Naive thymus-derived CD8-positive, alpha-beta T cell (primary cell): ENCODE data around the gene MFSD12. TPM values are rescaled to one million over a fixed set of nuclear protein-coding genes. Genes with fewer than 3 reads are reported as not detected.
A peak's percentile ranks its signal among the peaks of the same experiment; 100 is the strongest.

ENCODE experiments used
- ATAC-seq, 2 donors: fragments of 150-1000 bp; cut with Tn5 transposase in 1 of 2; sonication (Bioruptor Pico), chemical (Tn5 transposase) in 1 of 2; 1 replicate in 1 of 2; 2 replicates in 1 of 2; pipeline ENCODE4 v1.10.0; 2021; ENCODE audit warnings: mild to moderate bottlenecking in 2 of 2, moderate library complexity in 2 of 2
- POLR2A ChIA-PET: fragments of 350-600 bp; sonication (Branson Sonifier 250); formaldehyde crosslinking; loops from one replicate; lab custom pipeline; 2021; ENCODE audit warnings: antibody characterized with exemption; lab: Charles Lee
- DNase-seq, 10 donors: peaks; one replicate each; pipeline versions ENCODE4 v3.0.0 to v3.0.0-alpha.2; 2020 to 2022
- H3K27ac Mint-ChIP-seq, 10 donors: one replicate each; pipeline ENCODE4 v1.8.0; 2020 to 2022; ENCODE audit warnings: mild to moderate bottlenecking in 10 of 10, mixed read lengths in 10 of 10, moderate library complexity in 4 of 10, inconsistent platforms in 1 of 10
- H3K27me3 Mint-ChIP-seq, 5 donors: one replicate each; pipeline ENCODE4 v1.8.0; 2021 to 2022; ENCODE audit warnings: mixed read lengths in 5 of 5
- H3K36me3 Mint-ChIP-seq, 3 donors: one replicate each; pipeline ENCODE4 v1.8.0; 2020 to 2022; ENCODE audit warnings: mixed read lengths in 3 of 3, mild to moderate bottlenecking in 2 of 3, inconsistent platforms in 1 of 3
- H3K4me1 Mint-ChIP-seq, 4 donors: one replicate each; pipeline ENCODE4 v1.8.0; 2021 to 2022; ENCODE audit warnings: mixed read lengths in 4 of 4
- H3K4me3 Mint-ChIP-seq, 10 donors: one replicate each; pipeline ENCODE4 v1.8.0; 2020 to 2022; ENCODE audit warnings: mild to moderate bottlenecking in 10 of 10, mixed read lengths in 10 of 10, moderate library complexity in 6 of 10, inconsistent platforms in 1 of 10
- H3K9me3 Mint-ChIP-seq, 9 donors: one replicate each; pipeline ENCODE4 v1.8.0; 2020 to 2022; ENCODE audit warnings: mixed read lengths in 9 of 9, mild to moderate bottlenecking in 3 of 9, inconsistent platforms in 1 of 9, moderate library complexity in 1 of 9
- polyA plus RNA-seq, 3 donors: library from polyadenylated mRNA; unstranded; fragments of 300-500 nt; fragmentation: Illumina TruSeq; gene quantifications; one replicate each; pipeline ENCODE4 v1.2.3, GENCODE V29; 2021
- total RNA-seq, 8 experiments: library from RNA in 2 of 8; stranded (reverse) in 2 of 8; gene quantifications; one replicate each; pipeline ENCODE4 v1.2.3 and lab custom pipeline; 2021 to 2026

Gene MFSD12
- total and polyA plus RNA-seq, 5 experiments from 2014 or later = 33.1 to 146 (median 59.6) TPM

DNA sequence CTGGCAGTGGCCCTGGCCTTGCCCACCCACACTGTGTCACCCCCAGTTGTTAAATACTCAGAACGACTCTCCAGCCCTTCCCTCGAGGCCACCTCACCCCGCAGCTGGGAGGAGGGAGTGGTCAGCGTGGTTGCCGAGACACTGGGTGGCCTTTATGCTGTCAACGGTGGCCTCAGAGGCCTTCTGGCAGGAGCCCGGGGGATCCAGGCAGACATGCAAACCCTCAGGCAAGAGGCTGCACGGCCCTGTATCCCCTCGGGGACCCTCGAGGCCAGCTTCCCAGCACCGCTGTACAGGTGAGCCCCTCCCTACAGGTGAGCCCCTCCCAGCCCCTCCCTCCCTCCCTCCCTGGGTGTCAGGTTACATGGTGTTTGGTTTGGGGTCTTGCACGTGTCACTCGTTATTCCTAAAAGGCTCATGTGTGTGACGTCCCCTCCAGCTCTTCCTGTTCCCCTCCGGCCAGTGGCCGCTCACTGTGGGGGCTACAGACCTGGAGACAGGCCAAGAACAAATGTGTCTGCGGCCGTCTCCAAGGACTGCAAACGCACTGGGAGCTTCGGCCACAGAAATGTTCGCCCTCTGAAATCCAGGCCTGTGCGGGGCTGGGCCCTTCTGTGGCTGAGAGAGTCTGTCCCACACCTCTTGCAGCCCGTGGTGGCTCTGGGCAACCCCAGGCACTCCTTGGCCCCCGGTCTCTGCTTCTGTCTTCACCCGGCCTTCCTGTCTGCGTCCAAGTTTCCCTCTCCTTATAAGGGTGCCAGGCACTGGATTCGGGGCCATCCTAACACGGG, 18.2 kb downstream of the MFSD12 start, which contains the start of gene TEKTIP1:
Gene TEKTIP1 (plus strand): TSS at position 210 of the 791 bp plus-strand sequence. CDS start 4 bp downstream, at position 214.
- Mint-ChIP-seq H3K4me1 (peaks cover 0 to 2% (median 0%) of the 10 kb centered on the region in 4 donors), H3K27ac (peak within 1 kb of the TSS in 2 of 10 donors; percentile 37 to 40), H3K36me3 (peaks cover 0 to 27% (median 6%) of the 10 kb centered on the region in 3 donors), H3K4me3 (no peak within 1 kb of the TSS), H3K27me3 (no peaks in the 10 kb centered on the region), H3K9me3 (peaks cover 0 to 3% (median 0%) of the 10 kb centered on the region in 9 donors)
- ATAC-seq = no peak
- no peak for DNase-seq
- POLR2A ChIA-PET = interaction anchor here (1.4 kb wide), 1 partner anchor 18 kb away, joined by 6 read pairs; the partner anchor contains the start of gene MFSD12

DNA sequence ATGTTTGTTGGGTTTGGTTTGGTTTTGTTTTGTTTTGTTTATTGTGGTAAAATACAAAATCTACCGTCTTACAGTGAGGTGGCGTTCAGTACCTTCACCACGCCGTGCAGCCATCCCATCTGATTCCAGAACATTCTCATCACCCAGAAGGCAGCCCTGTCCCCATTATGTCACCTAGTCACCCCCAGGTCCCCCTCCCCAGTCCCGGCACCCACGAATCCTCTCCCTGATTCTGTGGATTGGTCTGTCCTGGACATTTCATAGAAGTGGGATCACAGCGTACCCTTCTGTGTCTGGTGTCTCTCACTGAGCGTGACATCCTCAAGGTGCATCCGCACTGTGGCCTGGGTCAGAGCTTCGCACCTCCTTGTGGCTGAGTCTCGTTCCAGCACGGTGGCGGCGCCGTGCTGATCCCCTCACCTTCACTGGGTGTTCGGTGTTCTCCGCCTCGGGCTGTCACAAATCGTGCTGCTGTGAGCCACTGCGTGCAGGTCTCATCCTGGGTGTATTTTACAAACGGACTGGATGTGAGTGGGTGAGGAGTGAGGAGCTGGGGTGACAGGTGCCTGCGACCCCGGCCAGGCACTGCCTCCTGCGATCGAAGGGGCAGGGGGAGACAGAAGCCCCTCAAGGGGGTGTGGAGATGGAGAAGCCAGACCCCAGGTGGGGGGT, 19.0 kb downstream of the MFSD12 start:
- peaks cover 0 to 3% (median 0%) of the 10 kb centered on the region in 9 donors for H3K9me3 Mint-ChIP-seq
- peaks cover 0 to 33% (median 8%) of the 10 kb centered on the region in 3 donors for H3K36me3 Mint-ChIP-seq
- POLR2A ChIA-PET = interaction anchor here (1.2 kb wide), 1 partner anchor 12 kb away, joined by 4 read pairs; no protein-coding TSS in a partner anchor

DNA sequence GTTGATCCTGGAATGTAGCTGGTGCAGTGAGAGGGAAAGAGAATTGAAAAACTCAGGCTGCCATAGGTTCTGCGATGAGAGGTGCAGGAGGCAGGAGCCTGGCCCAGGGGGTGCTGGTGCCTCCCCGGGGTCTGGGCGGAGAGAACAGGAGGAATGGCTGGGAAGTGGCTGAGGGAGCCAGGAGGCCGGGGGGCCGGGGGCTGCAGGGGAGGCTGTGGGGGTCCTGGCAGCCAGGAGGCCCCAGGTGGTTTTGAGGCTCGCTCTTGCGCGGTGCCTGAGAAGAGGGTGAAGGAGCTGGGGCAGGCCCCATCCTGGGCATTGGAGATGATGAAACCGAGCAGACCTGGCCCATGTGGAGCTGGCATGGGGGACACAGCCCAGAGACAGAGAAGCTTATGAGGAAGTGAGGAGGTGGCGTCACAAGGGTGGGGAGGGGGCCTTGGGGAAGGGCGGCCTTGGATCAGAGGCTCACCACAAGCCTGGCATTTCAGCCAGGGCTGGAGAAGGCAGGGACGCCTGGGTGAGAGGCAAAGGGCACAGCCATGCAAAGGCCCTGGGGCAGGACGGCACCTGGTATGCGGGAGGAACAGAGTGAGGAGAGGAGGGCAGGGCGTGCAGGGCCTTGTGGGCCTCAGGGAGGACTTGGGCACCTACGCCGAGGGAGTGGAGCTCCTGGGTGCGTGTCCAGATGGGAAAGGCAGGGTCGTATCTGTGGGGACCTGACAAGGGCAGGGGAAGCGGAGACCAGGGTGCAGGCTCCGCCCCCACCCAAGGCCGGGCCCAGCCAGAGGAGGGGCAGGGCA, 19.7 kb downstream of the MFSD12 start:
- H3K9me3 Mint-ChIP-seq = peaks cover 0 to 3% (median 0%) of the 10 kb centered on the region in 9 donors
- DNase-seq (no peak), ATAC-seq (peak in 1 of 2 donors; percentile 9)
- H3K36me3 Mint-ChIP-seq = peaks cover 0 to 38% (median 9%) of the 10 kb centered on the region in 3 donors
- peak overlapping the region in 3 of 10 donors; percentile 10 to 34 (median 14) for H3K27ac Mint-ChIP-seq
- POLR2A ChIA-PET = interaction anchor here (1.2 kb wide), 2 partner anchors 11 to 19 kb away, joined by 3 to 4 read pairs; no protein-coding TSS in a partner anchor
- H3K4me3 Mint-ChIP-seq = no peak overlapping the region
- H3K27me3 Mint-ChIP-seq = no peaks in the 10 kb centered on the region
- peaks cover 0 to 2% (median 0%) of the 10 kb centered on the region in 4 donors for H3K4me1 Mint-ChIP-seq

More for the DNA sequence above, 19.0 kb downstream of the MFSD12 start:
- peak overlapping the region in 1 of 10 donors; percentile 10 for H3K27ac Mint-ChIP-seq
- no peak for ATAC-seq
- DNase-seq = no peak
- no peaks in the 10 kb centered on the region for H3K27me3 Mint-ChIP-seq
- H3K4me3 Mint-ChIP-seq = no peak overlapping the region
- peaks cover 0 to 2% (median 0%) of the 10 kb centered on the region in 4 donors for H3K4me1 Mint-ChIP-seq

DNA sequence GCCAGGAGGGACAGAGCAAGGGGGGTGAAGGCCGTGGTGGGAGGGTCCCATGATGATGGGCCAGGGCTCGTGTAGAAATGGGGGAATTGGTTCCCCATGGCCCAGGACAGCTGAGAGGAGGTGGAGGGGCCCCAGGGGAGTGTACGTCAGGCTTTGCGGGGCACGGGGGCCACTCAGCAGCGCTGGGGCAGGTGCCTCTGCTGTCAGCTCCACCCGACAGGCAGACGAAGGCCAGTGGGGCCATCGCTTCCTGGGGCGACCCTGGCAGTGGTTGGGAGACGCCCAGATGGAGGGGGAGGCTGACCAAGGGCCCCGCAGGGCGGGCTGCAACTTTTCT, 20.3 kb downstream of the MFSD12 start:
- ATAC-seq (no peak), DNase-seq (no peak)
- Mint-ChIP-seq H3K27me3 (no peaks in the 10 kb centered on the region), H3K4me1 (peaks cover 0 to 2% (median 0%) of the 10 kb centered on the region in 4 donors), H3K9me3 (peaks cover 0 to 3% (median 0%) of the 10 kb centered on the region in 9 donors), H3K4me3 (no peak overlapping the region), H3K36me3 (peaks cover 0 to 43% (median 9%) of the 10 kb centered on the region in 3 donors), H3K27ac (peak overlapping the region in 1 of 10 donors; percentile 34)
- POLR2A ChIA-PET = interaction anchor here (1.2 kb wide), 2 partner anchors 11 to 20 kb away, joined by 3 to 4 read pairs; no protein-coding TSS in a partner anchor

DNA sequence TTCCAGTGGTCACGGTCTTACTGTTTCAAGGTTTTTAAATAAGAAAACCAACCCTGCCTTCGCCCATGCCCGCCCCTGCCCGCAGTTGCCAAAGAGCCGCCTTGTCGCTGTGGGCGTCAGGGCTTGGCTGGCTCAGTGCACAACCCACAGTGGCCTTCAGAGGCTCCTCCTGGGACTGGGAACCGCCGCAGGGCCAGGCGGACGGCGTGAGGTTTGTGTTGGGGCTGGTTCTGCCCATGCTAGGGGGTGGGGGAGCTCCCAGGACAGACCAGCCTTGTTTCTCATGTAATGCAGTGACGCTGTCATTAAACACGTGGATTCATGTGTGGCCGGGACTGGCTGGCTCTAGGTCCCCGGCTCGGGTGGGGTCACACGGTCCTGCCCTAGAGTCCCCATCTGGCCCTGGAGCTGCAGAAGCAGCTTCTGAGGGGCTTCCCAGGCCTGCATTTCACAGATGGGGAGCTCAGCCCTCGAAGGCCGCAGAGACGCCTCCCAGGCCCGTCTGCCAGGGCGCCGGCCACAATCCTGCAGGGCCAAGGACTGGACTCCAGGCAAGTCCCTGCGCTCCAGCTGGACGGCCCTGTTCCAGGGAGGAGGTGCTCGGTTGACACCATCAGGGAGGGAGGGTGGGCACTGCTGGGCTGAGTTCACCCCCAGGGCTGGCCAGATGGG, 20.8 kb downstream of the MFSD12 start:
- H3K9me3 Mint-ChIP-seq = peaks cover 0 to 3% (median 0%) of the 10 kb centered on the region in 9 donors
- DNase-seq = no peak
- H3K4me3 Mint-ChIP-seq = no peak overlapping the region
- POLR2A ChIA-PET = interaction anchor here (1.2 kb wide), 1 partner anchor 20 kb away, joined by 3 read pairs; no protein-coding TSS in a partner anchor
- H3K27me3 Mint-ChIP-seq = no peaks in the 10 kb centered on the region
- no peak for ATAC-seq
- peaks cover 0 to 2% (median 0%) of the 10 kb centered on the region in 4 donors for H3K4me1 Mint-ChIP-seq
- no peak overlapping the region for H3K27ac Mint-ChIP-seq
- H3K36me3 Mint-ChIP-seq = peaks cover 0 to 43% (median 9%) of the 10 kb centered on the region in 3 donors

DNA sequence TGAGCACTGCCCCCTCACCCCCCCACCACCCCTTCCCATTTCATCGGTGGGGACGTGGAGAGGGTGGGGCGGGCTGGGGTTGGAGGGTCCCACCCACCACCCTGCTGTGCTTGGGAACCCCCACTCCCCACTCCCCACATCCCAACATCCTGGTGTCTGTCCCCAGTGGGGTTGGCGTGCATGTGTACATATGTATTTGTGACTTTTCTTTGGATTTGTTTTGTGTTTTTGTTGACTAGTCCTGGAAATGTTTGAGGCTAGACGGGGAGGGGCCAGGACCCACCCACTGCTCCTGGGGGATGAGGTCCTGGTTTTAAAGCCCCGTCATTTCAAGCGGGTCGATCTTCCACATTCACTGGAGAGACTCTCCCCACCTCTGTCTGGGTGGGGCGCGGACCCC, 21.4 kb downstream of the MFSD12 start:
- Mint-ChIP-seq H3K4me1 (peaks cover 0 to 2% (median 0%) of the 10 kb centered on the region in 4 donors), H3K36me3 (peaks cover 0 to 43% (median 9%) of the 10 kb centered on the region in 3 donors), H3K27me3 (no peaks in the 10 kb centered on the region), H3K4me3 (no peak overlapping the region), H3K27ac (no peak overlapping the region), H3K9me3 (peaks cover 0 to 3% (median 0%) of the 10 kb centered on the region in 9 donors)
- DNase-seq (no peak), ATAC-seq (no peak)
- POLR2A ChIA-PET = no interaction called here

DNA sequence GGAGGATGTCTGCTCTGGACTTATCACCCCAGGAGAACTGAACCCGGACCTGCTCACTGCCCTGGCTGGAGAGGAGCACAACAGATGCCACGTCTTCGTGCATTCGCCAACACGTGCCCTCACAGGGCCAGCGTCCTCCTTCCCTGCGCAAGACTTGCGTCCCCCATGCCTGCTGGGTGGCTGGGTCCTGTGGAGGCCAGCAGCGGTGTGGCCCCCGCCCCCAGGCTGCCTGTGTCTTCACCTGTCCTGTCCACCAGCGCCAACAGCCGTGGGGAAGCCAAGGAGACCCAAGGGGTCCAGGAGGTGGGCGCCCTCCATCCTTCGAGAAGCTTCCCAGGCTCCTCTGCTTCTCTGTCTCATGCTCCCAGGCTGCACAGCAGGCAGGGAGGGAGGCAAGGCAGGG, 21.8 kb downstream of the MFSD12 start:
- Mint-ChIP-seq H3K4me1 (peaks cover 0 to 2% (median 0%) of the 10 kb centered on the region in 4 donors), H3K27ac (no peak overlapping the region), H3K4me3 (no peak overlapping the region), H3K9me3 (peaks cover 0 to 3% (median 0%) of the 10 kb centered on the region in 9 donors), H3K36me3 (peaks cover 0 to 43% (median 9%) of the 10 kb centered on the region in 3 donors), H3K27me3 (no peaks in the 10 kb centered on the region)
- POLR2A ChIA-PET = no interaction called here
- no peak for DNase-seq
- no peak for ATAC-seq

DNA sequence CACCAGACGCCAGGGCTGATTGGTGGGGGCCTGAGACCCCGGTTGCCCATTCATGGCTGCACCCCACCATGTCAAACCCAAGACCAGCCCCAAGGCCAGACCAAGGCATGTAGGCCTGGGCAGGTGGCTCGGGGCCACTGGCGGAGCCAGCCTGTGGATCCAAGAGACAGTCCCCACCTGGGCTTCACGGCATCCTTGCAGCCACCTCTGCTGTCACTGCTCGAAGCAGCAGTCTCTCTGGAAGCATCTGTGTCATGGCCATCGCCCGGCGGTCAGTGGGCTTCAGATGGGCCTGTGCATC, 22.2 kb downstream of the MFSD12 start:
- POLR2A ChIA-PET = no interaction called here

DNA sequence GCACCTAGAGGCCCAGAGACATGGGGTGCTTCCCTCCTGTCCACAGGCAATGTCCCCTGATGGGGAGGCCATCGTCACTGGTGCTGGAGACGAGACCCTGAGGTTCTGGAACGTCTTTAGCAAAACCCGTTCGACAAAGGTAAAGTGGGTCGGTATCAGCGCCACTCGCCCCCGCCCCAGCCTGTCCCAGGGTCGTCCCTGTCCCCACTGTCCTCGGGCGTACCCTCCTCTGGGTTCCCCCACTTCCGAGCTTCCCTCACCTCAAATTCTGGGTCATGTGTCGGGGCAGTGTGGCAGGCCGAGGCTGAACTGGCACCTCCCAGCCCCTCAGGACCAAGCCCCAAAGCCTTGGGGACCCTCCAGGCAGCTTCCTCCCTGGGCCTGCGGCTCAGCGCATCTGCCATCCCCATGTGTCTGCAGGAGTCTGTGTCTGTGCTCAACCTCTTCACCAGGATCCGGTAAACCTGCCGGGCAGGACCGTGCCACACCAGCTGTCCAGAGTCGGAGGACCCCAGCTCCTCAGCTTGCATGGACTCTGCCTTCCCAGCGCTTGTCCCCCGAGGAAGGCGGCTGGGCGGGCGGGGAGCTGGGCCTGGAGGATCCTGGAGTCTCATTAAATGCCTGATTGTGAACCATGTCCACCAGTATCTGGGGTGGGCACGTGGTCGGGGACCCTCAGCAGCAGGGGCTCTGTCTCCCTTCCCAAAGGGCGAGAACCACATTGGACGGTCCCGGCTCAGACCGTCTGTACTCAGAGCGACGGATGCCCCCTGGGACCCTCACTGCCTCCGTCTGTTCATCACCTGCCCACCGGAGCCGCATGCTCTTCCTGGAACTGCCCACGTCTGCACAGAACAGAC, 22.8 kb downstream of the MFSD12 start:
- no peak for ATAC-seq
- POLR2A ChIA-PET = interaction anchor here (0.6 kb wide), 1 partner anchor 428 kb away, joined by 7 read pairs; no protein-coding TSS in a partner anchor
- Mint-ChIP-seq H3K4me1 (peaks cover 0 to 2% (median 0%) of the 10 kb centered on the region in 4 donors), H3K27me3 (no peaks in the 10 kb centered on the region), H3K36me3 (peaks cover 0 to 41% (median 6%) of the 10 kb centered on the region in 3 donors), H3K9me3 (peaks cover 0 to 3% (median 0%) of the 10 kb centered on the region in 9 donors), H3K4me3 (no peak overlapping the region), H3K27ac (peak overlapping the region in 4 of 10 donors; percentile 25 to 85 (median 42))
- DNase-seq = no peak

More for the DNA sequence above, 22.2 kb downstream of the MFSD12 start:
- Mint-ChIP-seq H3K4me3 (no peak overlapping the region), H3K27ac (peak overlapping the region in 3 of 10 donors; percentile 27 to 85 (median 56)), H3K36me3 (peaks cover 0 to 43% (median 9%) of the 10 kb centered on the region in 3 donors), H3K27me3 (no peaks in the 10 kb centered on the region), H3K4me1 (peaks cover 0 to 2% (median 0%) of the 10 kb centered on the region in 4 donors), H3K9me3 (peaks cover 0 to 3% (median 0%) of the 10 kb centered on the region in 9 donors)
- DNase-seq (no peak), ATAC-seq (no peak)

DNA sequence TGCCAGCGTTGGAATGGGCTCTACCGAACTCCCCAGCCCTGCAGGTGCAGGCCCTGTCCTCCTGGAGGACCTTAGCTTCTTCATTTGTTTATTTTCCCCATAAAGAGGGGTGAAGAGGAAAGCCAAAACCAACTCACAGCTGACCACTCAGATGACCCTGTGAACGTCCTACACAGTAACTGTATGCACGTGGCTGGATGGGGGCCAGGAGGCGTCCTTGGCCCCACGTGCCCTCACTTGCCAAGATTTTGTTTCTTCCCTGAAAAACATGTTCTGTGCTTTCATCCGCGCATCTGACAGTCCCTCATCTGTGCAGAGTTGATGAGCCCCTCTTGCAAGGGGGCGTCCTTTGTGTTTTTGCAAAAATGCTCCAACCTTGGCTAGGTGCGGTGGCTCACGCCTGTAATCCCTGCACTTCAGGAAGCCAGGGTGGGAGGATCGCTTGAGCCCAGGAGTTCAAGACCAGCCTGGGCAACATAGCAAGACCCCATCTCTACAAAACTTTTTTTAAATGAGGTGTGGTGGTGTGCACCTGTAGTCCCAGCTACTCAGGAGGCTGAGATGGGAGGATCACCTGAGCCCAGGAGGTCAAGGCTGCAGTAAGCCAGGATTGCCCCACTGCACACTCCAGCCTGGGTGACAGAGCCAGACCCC, 23.7 kb downstream of the MFSD12 start:
- no peak for ATAC-seq
- H3K27me3 Mint-ChIP-seq = no peaks in the 10 kb centered on the region
- peaks cover 0 to 38% (median 3%) of the 10 kb centered on the region in 3 donors for H3K36me3 Mint-ChIP-seq
- H3K27ac Mint-ChIP-seq = no peak overlapping the region
- no peak for DNase-seq
- POLR2A ChIA-PET = interaction anchor here (0.6 kb wide), 1 partner anchor 429 kb away, joined by 7 read pairs; no protein-coding TSS in a partner anchor
- peaks cover 0 to 2% (median 0%) of the 10 kb centered on the region in 4 donors for H3K4me1 Mint-ChIP-seq
- no peak overlapping the region for H3K4me3 Mint-ChIP-seq
- H3K9me3 Mint-ChIP-seq = no peaks in the 10 kb centered on the region
